Smooth muscle cell (in vitro differentiated cells): ENCODE results near the gene NAA15. TPM values are rescaled to one million over a fixed set of nuclear protein-coding genes. Genes with fewer than 3 reads are reported as not detected.
"Not testable (repeated sequence)": the region's sequence is repeated elsewhere in the genome, so short reads cannot be mapped to it uniquely, and the experiment has no call there.

Source experiments
- DNase-seq: peaks from one replicate; lab custom pipeline; 2025; ENCODE audit not compliant: unreplicated experiment; lab: John Stamatoyannopoulos, UW
- H2AFZ ChIP-seq: fragments of 200-600 bp; sonication (generic); 2 replicates; pipeline ENCODE4 v1.6.0; 2016; ENCODE audit warnings: antibody characterized with exemption, low read depth, mild to moderate bottlenecking
- H3F3A ChIP-seq: fragments of 200-600 bp; sonication (generic); 2 replicates; pipeline ENCODE4 v1.6.0; 2017; ENCODE audit warnings: antibody characterized with exemption, low read depth
- H3K27ac ChIP-seq: fragments of 200-600 bp; sonication (generic); 2 replicates; pipeline ENCODE4 v1.5.1; 2016; ENCODE audit warnings: low read depth, mild to moderate bottlenecking
- H3K27me3 ChIP-seq: fragments of 200-600 bp; sonication (generic); 2 replicates; pipeline ENCODE4 v1.6.1; 2016; ENCODE audit warnings: low read depth, mild to moderate bottlenecking
- H3K36me3 ChIP-seq: fragments of 200-600 bp; sonication (generic); 2 replicates; pipeline ENCODE4 v1.5.1; 2016; ENCODE audit warnings: low read depth
- H3K4me1 ChIP-seq: fragments of 200-600 bp; sonication (generic); 2 replicates; pipeline ENCODE4 v1.5.1; 2016; ENCODE audit warnings: low read depth
- H3K4me2 ChIP-seq: fragments of 200-600 bp; sonication (generic); 2 replicates; pipeline ENCODE4 v1.6.0; 2016; ENCODE audit warnings: mild to moderate bottlenecking
- H3K4me3 ChIP-seq: fragments of 200-600 bp; sonication (generic); 2 replicates; pipeline ENCODE4 v1.5.1; 2016; ENCODE audit warnings: mild to moderate bottlenecking
- H3K79me2 ChIP-seq: fragments of 200-600 bp; sonication (generic); 2 replicates; pipeline ENCODE4 v1.6.0; 2016; ENCODE audit warnings: low read depth, mild to moderate bottlenecking
- H3K9ac ChIP-seq: fragments of 200-600 bp; sonication (generic); 2 replicates; pipeline ENCODE4 v1.6.0; 2016; ENCODE audit warnings: low read depth
- H3K9me3 ChIP-seq: fragments of 200-600 bp; sonication (generic); replicated peaks from 2 replicates; pipeline ENCODE4 v1.5.1; 2016; ENCODE audit warnings: low read depth
- H4K20me1 ChIP-seq: fragments of 200-600 bp; sonication (generic); 2 replicates; pipeline ENCODE4 v1.6.0; 2016; ENCODE audit warnings: low read depth
- WGBS: methylation state at CpG from one replicate; pipeline ENCODE4 v1.1.7; 2016; ENCODE audit warnings: low lambda C conversion rate; 5-methylcytosine and 5-hydroxymethylcytosine counted together
- polyA plus RNA-seq: library from polyadenylated mRNA; unstranded; fragments of >200 nt; fragmentation: Nextera tagmentation; extraction: Ambion mirVana; gene quantifications from 2 replicates; pipeline ENCODE4 v1.2.1, GENCODE V29; 2016
- small RNA-seq: library from RNA; depleted of rRNA; stranded (forward); fragments of <200 nt; gene quantifications from one replicate; pipeline ENCODE3, GENCODE V24; 2014
- total RNA-seq: library from RNA; depleted of rRNA; stranded (reverse); fragments of >200 nt; gene quantifications from 2 replicates; pipeline ENCODE4 v1.2.3, GENCODE V29; 2014
- TF ChIP-seq, protein P1 (sequence below): fragments of 200-600 bp; sonication (generic); IDR thresholded peaks from 2 replicates; pipeline ENCODE4 v1.5.1; 2017; ENCODE audit warnings: borderline replicate concordance, mild to moderate bottlenecking, antibody characterized with exemption; ENCODE audit not compliant: insufficient read depth, poor library complexity, severe bottlenecking

Gene NAA15
- total and polyA plus RNA-seq, 2 experiments from 2014 or later: 21.7 to 27.0 TPM

- Histone ChIP-seq H3K4me1 (no peaks in the 10 kb centered on the region), H3K9ac (no peak overlapping the region), H3K4me2 (no peak overlapping the region), H3K4me3 (no peak overlapping the region), H3F3A (no peaks in the 10 kb centered on the region), H4K20me1 (peaks cover 65% of the 10 kb centered on the region), H3K36me3 (no peaks in the 10 kb centered on the region), H3K27ac (no peak overlapping the region), H3K9me3 (no peaks in the 10 kb centered on the region), H3K79me2 (peaks cover 93% of the 10 kb centered on the region), H3K27me3 (no peaks in the 10 kb centered on the region), H2AFZ (no peak overlapping the region)
- TF ChIP-seq, protein P1, sequence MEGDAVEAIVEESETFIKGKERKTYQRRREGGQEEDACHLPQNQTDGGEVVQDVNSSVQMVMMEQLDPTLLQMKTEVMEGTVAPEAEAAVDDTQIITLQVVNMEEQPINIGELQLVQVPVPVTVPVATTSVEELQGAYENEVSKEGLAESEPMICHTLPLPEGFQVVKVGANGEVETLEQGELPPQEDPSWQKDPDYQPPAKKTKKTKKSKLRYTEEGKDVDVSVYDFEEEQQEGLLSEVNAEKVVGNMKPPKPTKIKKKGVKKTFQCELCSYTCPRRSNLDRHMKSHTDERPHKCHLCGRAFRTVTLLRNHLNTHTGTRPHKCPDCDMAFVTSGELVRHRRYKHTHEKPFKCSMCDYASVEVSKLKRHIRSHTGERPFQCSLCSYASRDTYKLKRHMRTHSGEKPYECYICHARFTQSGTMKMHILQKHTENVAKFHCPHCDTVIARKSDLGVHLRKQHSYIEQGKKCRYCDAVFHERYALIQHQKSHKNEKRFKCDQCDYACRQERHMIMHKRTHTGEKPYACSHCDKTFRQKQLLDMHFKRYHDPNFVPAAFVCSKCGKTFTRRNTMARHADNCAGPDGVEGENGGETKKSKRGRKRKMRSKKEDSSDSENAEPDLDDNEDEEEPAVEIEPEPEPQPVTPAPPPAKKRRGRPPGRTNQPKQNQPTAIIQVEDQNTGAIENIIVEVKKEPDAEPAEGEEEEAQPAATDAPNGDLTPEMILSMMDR: no peak
- DNase-seq: no peak
- 84% methylated on average over 4 of the region's 4 CpGs for WGBS
Observed at GRCh38 chr4:139465922-139466321, 164.6 kb downstream of the NAA15 start.

- not testable (repeated sequence) for H3K4me2 ChIP-seq, H3K4me3 ChIP-seq, H3K27ac ChIP-seq, H3K9ac ChIP-seq, H3K27me3 ChIP-seq, H3K4me1 ChIP-seq, H3K36me3 ChIP-seq, H3K9me3 ChIP-seq, H3F3A ChIP-seq, DNase-seq, H2AFZ ChIP-seq
- H4K20me1 ChIP-seq: peaks cover 54% of the 10 kb centered on the region
- peaks cover 85% of the 10 kb centered on the region for H3K79me2 ChIP-seq
Observed at GRCh38 chr4:139468756-139469155, 167.5 kb downstream of the NAA15 start.

DNA sequence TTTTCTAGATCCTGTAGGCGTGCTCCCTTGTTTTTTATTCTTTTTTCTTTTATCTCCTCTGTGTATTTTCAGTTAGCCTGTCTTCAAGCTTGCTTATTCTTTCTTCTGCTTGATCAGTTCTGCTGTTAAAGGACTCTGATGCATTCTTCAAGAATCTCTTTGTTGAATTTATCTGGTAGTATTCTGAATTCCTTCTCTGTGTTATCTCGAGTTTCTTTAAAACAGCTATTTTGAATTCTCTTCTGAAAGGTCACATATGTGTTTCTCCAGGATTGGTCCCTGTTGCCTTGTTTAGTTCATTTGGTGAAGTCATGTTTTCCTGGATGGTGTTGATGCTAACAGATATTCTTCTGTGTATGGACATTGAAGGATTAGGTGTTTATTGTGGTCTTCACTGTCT lies 167.9 kb downstream of the NAA15 start:
- Histone ChIP-seq H3K4me1 (no peaks in the 10 kb centered on the region), H3K9me3 (no peaks in the 10 kb centered on the region), H3F3A (no peaks in the 10 kb centered on the region), H3K9ac (no peak overlapping the region), H3K36me3 (peaks cover 8% of the 10 kb centered on the region), H3K4me3 (no peak overlapping the region), H3K27ac (no peak overlapping the region), H2AFZ (no peak overlapping the region), H3K4me2 (no peak overlapping the region), H4K20me1 (peaks cover 53% of the 10 kb centered on the region), H3K27me3 (no peaks in the 10 kb centered on the region), H3K79me2 (peaks cover 81% of the 10 kb centered on the region)
- WGBS: 73% methylated on average over 2 of the region's 2 CpGs
- DNase-seq: no peak
- TF ChIP-seq, protein P1: no peak

Small RNA genes lying within 50 kb of the gene (small RNA-seq; reads per million reads assigned to genes)
- gene RF01225 (not detected), gene RNU6-1074P (not detected), gene RNU6-1214P (not detected)

Other genes with a start within 250 kb of the NAA15 start
- gene ELF2, start 124.3 kb upstream of the NAA15 start, total RNA-seq: 37.2 and 39.8 TPM in 2 replicates
- 24.2 and 26.1 TPM in 2 replicates for gene ELF2, start 124.3 kb upstream of the NAA15 start, polyA plus RNA-seq
- 0.36 TPM in 1 of 2 replicates, not detected in the other for gene MGARP, start 21.3 kb upstream of the NAA15 start, total RNA-seq
- gene MGARP, start 21.3 kb upstream of the NAA15 start, polyA plus RNA-seq: 0.21 and 0.39 TPM in 2 replicates
- gene NDUFC1, start 972 bp downstream of the NAA15 start, total RNA-seq: 54.0 and 56.8 TPM in 2 replicates
- 169 and 196 TPM in 2 replicates for gene NDUFC1, start 972 bp downstream of the NAA15 start, polyA plus RNA-seq
- gene RAB33B, start 152.6 kb downstream of the NAA15 start, total RNA-seq: 15.8 and 17.1 TPM in 2 replicates
- 5.6 and 6.3 TPM in 2 replicates for gene RAB33B, start 152.6 kb downstream of the NAA15 start, polyA plus RNA-seq